ENCODE results near the gene ENPP1. TPM values are rescaled to one million over a fixed set of nuclear protein-coding genes. Genes with fewer than 3 reads are reported as not detected.

The ENPP1 gene
- polyA plus RNA-seq, 3 donors, result 2.9 to 7.7 (median 4.7) TPM

DNA sequence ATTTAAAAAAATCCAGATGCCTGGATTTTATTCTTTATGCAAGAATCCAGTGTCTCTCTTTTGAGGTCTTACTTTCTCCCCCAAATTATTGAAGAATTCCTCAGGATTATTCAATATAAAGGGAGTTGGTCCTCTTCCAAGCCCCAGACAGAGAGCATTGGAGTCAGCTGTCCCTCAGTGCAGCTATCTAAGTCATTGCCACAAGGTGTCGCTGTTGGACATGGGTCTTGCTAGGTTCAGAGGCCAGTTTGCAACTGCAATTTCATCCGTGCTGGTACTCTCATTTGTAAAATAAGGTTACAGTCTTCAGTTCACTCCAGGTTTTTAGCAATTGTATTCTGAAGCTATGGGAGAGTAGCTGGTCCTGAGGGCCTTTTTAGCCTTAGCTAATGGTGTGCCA, 115.5 kb downstream of the ENPP1 start:
- no peak overlapping the region for H3K27ac ChIP-seq (ENCODE audit: low read depth, low read length)
- 9 to 17% (median 12%) methylated on average over 2 of the region's 2 CpGs for WGBS, 3 donors

DNA sequence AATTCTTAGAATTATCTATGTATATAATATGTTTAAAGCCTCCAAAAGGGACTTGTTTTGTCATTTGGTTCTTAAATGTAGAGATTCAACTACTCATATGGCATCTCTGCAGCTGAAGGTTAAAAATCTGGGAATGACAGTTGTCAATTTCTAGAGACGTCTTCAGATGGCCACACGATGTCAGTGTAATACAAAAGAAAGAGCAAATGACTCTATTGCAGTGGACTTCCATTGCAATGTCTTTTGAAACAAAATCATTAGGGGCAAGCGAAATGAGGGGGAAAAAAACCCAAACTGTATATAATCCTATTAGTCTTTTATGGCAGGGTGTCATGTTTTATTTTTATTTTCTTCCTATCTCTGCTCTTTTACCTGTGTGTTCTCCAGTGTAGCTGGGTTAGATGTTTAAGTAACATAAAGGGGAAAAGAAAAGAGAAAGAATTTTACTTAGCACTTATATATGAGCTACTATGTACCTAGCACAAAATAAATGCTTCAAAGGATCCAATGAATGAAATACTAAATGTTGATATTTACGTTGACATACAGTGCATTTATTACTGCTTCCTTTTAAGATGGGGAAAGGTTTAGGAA, 117.2 kb downstream of the ENPP1 start:
- 20 to 29% (median 25%) methylated on average over 4 of the region's 4 CpGs for WGBS, 3 donors

GRCh38 chr6:131929264-131929663, 121.4 kb downstream of the ENPP1 start:
- WGBS, 3 donors, result 60 to 87% (median 63%) methylated on average over 2 of the region's 2 CpGs
- no peak overlapping the region for H3K27ac ChIP-seq (ENCODE audit: low read depth, low read length)

More for the DNA sequence above, 117.2 kb downstream of the ENPP1 start:
- H3K27ac ChIP-seq (ENCODE audit: low read depth, low read length), result no peak overlapping the region

- 84 to 88% (median 86%) methylated on average over 1 of the region's 1 CpG for WGBS, 3 donors
- H3K27ac ChIP-seq (ENCODE audit: low read depth, low read length), result no peak overlapping the region
Observed at GRCh38 chr6:131929976-131930375, 122.2 kb downstream of the ENPP1 start.

- WGBS, 3 donors, result 32 to 85% (median 81%) methylated on average over 2 of the region's 2 CpGs
- H3K27ac ChIP-seq (ENCODE audit: low read depth, low read length), result no peak overlapping the region
Observed at GRCh38 chr6:131931063-131931750, 123.4 kb downstream of the ENPP1 start.

DNA sequence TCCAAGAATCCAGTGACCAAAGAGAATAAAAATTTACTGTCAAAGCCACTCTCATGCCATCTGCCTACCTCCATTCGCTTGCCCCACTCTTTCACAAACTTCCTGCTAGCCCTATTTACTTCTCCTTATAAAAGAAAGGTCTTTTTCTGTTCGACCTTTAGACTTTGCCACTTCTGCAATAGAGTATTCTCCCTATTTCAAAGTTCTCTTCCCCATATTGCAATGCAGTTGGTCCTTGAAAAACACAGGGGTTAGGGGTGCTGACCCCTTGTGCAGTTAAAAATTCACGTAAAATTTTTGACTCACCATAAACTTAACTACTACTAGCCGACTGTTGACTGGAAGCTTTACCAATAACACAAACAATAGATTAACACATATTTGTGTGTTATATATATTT, 128.3 kb downstream of the ENPP1 start:
- 80 to 87% (median 81%) methylated on average over 4 of the region's 4 CpGs for WGBS, 3 donors
- H3K27ac ChIP-seq (ENCODE audit: low read depth, low read length), result no peak overlapping the region

- no peak overlapping the region for H3K27ac ChIP-seq (ENCODE audit: low read depth, low read length)
- WGBS, 3 donors, result 37 to 58% (median 56%) methylated on average over 2 of the region's 2 CpGs
Observed at GRCh38 chr6:131937226-131937625, 129.4 kb downstream of the ENPP1 start.

DNA sequence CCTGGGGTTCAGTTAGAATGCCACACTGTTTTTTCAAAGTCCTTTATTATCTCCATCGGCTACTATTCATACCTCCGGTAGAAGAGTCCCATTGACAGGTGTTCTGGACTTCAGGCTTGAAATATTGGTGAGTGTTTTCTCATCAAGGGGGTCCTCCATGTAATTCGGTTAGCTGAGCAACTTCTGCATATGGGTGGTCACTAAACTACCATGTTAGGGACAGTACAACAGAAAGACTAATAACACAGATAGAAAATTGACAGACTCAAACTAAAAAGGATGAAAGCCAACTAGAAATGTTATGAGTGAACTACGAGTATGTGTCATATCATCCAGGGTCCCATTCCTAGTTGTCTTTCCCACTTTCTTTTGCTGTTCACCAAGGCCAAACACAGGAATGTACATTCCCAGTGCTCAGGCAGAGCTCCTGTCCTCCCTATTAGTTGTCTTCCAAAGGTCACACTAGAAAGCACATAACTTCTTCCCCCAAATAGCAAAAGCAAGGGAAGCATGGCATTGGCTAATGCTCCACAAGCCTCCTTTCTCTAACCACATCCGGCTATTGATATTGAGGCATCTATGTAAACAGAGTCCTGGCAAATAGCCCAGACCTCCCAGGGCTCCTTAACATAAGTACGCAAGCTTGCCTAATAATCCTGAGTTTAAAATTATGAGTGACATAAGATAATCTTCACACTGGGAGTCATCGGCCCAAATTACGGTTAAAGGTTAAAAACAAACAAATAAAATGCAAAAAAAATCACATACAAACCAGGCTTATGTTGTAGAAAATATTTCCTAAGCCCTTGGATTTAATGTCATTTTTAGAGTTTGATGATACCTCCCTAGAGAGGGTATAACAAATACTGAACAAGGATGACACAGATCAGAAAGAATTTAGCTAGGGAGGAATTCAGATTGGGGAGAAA, 130.1 kb downstream of the ENPP1 start:
- 61 to 75% (median 68%) methylated on average over 8 of the region's 8 CpGs for WGBS, 3 donors
- H3K27ac ChIP-seq (ENCODE audit: low read depth, low read length), result no peak overlapping the region

Other genes starting within 250 kb of the ENPP1 start
- gene ARG1, start 234.8 kb upstream of the ENPP1 start, polyA plus RNA-seq, result 10 to 100 TPM in 1 of 3 donors, 1 to 10 TPM in 1, under 1 TPM in 1; 0.33 to 10.7 (median 3.2) TPM
- gene MED23, start 179.8 kb upstream of the ENPP1 start, polyA plus RNA-seq, result 1 to 10 TPM; 7.2 to 8.5 (median 7.3) TPM
- gene ENPP3, start 170.7 kb upstream of the ENPP1 start, polyA plus RNA-seq, result under 1 TPM; 0.09 to 0.56 (median 0.54) TPM
- not detected for gene OR2A4, start 106.6 kb upstream of the ENPP1 start, polyA plus RNA-seq
- gene CTAGE9, start 97.0 kb upstream of the ENPP1 start, polyA plus RNA-seq, result under 1 TPM in 1 of 3 donors, not detected in 2; 0.02 TPM
- 100 to 1,000 TPM in 1 of 3 donors, 10 to 100 TPM in 2; 32.5 to 184 (median 38.7) TPM for gene CCN2, start 143.4 kb downstream of the ENPP1 start, polyA plus RNA-seq